ENCODE data around the gene DENND1B.

- TF ChIP-seq, protein P1, sequence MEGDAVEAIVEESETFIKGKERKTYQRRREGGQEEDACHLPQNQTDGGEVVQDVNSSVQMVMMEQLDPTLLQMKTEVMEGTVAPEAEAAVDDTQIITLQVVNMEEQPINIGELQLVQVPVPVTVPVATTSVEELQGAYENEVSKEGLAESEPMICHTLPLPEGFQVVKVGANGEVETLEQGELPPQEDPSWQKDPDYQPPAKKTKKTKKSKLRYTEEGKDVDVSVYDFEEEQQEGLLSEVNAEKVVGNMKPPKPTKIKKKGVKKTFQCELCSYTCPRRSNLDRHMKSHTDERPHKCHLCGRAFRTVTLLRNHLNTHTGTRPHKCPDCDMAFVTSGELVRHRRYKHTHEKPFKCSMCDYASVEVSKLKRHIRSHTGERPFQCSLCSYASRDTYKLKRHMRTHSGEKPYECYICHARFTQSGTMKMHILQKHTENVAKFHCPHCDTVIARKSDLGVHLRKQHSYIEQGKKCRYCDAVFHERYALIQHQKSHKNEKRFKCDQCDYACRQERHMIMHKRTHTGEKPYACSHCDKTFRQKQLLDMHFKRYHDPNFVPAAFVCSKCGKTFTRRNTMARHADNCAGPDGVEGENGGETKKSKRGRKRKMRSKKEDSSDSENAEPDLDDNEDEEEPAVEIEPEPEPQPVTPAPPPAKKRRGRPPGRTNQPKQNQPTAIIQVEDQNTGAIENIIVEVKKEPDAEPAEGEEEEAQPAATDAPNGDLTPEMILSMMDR (conservative IDR thresholded peaks at IDR 0.05 in 1 of 2, IDR thresholded peaks at IDR 0.05 in 1 of 2; ENCODE audit: low read depth in 1 of 2, low read length in 2 of 2) = no peak
- no peak for TF ChIP-seq EZH2 (IDR thresholded peaks at IDR 0.05; ENCODE audit: low read length, missing control alignments)
Measured at GRCh38 chr1:197696372-197696771, 78.9 kb downstream of the DENND1B start.

Measured in fibroblast of lung (primary cell).